ENCODE data around the gene PRSS35.

Gene PRSS35

DNA sequence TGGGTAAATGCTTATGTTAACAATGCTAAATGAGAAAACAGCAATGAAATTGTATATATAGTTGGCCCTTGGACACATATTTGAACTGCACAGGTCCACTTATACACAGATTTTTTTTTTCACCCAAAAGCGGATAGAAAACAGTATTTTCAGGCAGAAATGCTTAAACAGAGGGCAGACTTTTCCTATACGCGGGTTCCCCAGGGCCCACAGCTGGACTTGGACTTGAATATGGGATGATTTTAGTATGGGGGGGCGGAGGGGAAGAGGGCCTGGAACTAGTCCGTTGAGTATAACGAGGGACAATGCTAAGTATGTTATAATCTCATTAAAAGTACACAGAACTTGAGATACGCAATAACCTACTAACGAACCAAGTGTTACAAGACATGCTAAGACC is 1.1 kb upstream of the PRSS35 start:
- CTCF ChIA-PET = interaction anchor here (0.6 to 2.3 kb wide), 11 partner anchors 15 to 445 kb away, joined by 3 to 9 read pairs (median 3); partner anchors contain the start of genes DOP1A and UBE3D
- POLR2A ChIA-PET (ENCODE audit: low non-redundant PET) = no interaction called here
- H3K27ac ChIP-seq = no peak overlapping the region
- DNase-seq (ENCODE audit: low spot score) = no peak
- no peak for TF ChIP-seq CTCF (conservative IDR thresholded peaks at IDR 0.05; ENCODE audit: low read depth)

- ChIA-PET CTCF (interaction anchor here (0.5 to 3.6 kb wide), 9 partner anchors 9 to 582 kb away, joined by 3 to 41 read pairs (median 5); partner anchors contain the start of gene UBE3D), POLR2A (ENCODE audit: low non-redundant PET) (no interaction called here)
- DNase-seq (ENCODE audit: low spot score) = no peak
- H3K27ac ChIP-seq = no peak overlapping the region
- no peak for TF ChIP-seq CTCF (conservative IDR thresholded peaks at IDR 0.05; ENCODE audit: low read depth)
Measured at GRCh38 chr6:83514466-83514865, 2.1 kb downstream of the PRSS35 start.

DNA sequence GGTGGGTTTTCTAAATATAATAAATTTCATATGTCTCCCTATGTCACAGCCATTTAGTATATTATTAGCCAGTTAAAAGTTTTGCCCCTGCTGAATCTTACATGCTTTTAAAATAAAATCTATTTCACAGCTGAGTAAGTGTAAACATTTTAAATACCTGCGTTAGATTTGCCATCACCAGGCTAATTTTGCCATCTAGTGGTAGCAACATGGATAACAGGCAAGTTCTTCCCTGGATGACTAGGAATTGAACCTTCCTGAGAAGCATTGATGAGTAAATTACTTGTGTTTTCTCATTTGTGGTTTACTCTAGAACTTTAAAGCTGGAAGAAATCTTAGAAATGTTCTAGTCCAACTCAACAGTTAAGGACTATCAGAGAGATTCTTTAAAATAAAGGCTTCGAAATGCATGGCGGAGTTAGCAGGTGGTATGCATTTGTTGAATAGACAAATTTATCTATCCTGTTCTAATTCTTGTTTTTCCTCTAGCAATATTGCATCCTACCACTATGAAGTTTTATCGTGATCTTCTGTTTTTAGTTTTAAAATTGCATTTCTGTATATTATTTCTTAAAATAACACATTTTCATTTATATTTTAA is 2.6 kb downstream of the PRSS35 start:
- POLR2A ChIA-PET (ENCODE audit: low non-redundant PET) = no interaction called here
- H3K27ac ChIP-seq = no peak overlapping the region
- peak; percentile 77 for TF ChIP-seq CTCF (conservative IDR thresholded peaks at IDR 0.05; ENCODE audit: low read depth)
- DNase-seq (ENCODE audit: low spot score) = peak; percentile 38
- CTCF ChIA-PET = interaction anchor here (0.6 to 3.6 kb wide), 7 partner anchors 9 to 381 kb away, joined by 3 to 41 read pairs (median 8); no protein-coding TSS in a partner anchor

- CTCF ChIA-PET = no interaction called here
- no peak overlapping the region for H3K27ac ChIP-seq
- no peak for TF ChIP-seq CTCF (conservative IDR thresholded peaks at IDR 0.05; ENCODE audit: low read depth)
- DNase-seq (ENCODE audit: low spot score) = no peak
- POLR2A ChIA-PET (ENCODE audit: low non-redundant PET) = no interaction called here
Measured at GRCh38 chr6:83517500-83517899, 5.2 kb downstream of the PRSS35 start.

DNA sequence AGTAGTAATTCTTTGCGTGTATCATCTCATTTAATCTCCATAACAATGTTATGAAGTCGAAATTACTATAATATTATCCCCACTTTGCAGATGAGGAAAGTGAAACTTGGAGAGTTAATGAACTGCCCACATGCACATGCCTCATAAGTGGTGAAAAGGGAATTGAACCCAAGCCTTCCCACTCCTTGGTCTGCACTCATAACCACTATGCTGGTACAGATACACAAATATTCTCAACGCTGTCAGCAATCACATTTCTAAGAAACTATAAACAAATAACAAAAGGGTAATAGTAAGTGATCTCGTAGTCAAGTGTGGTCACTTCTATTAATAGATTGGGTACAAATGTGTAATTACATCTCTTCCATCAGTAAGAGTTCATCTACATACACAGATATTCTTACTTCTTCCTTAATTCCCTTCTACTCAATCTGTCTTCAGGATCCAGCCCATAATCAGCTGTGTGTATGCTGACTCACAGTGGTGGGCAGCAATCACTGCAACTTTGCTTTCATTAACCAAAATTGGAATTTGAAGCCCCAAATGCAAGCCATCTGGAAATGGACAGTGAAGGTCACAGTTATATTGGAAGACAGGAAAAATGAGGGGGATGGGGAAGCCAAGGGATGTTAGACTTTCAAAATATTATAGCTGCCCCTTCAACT is 6.6 kb downstream of the PRSS35 start:
- POLR2A ChIA-PET (ENCODE audit: low non-redundant PET) = no interaction called here
- TF ChIP-seq CTCF (conservative IDR thresholded peaks at IDR 0.05; ENCODE audit: low read depth) = no peak; the same call in 1 of the 2 replicates
- DNase-seq (ENCODE audit: low spot score) = no peak
- no peak overlapping the region for H3K27ac ChIP-seq
- CTCF ChIA-PET = interaction anchor here (0.7 to 1.5 kb wide), 2 partner anchors 297 to 304 kb away, joined by 3 to 6 read pairs; no protein-coding TSS in a partner anchor

DNA sequence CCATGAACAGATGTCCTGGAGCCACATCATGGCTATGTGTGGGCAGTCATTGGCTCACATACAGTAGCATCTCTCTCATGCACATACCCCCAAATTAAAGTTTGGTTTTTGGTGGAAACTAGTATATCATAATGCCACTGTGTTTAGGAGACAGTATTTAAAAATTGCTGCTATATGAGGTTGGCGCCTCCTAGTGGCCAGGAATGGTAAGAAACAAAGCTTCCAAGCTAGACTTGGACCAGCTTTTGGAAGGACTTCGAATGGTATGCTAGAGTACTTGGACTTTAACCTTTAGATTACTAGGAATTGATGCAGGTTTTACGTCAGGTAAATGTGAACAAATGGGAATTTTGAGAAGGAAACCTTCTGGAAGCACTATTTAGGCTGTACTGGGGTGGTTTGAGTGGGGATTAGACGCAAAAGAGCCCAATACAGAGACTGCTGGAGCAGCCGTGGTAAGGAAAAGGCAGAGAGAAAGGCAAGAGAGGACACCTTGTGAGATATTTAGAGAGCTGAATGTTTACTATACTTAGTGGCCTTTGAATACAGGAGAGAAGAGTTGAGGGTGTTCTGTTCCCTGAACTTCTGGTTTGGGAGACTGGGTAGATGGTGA is 23.8 kb downstream of the PRSS35 start:
- ChIA-PET CTCF (interaction anchor here (0.5 to 1.0 kb wide), 10 partner anchors 9 to 1527 kb away, joined by 3 to 6 read pairs (median 3); no protein-coding TSS in a partner anchor), POLR2A (ENCODE audit: low non-redundant PET) (no interaction called here)
- DNase-seq (ENCODE audit: low spot score) = no peak

More for the DNA sequence above, 23.8 kb downstream of the PRSS35 start:
- H3K27ac ChIP-seq = no peak overlapping the region
- TF ChIP-seq CTCF (conservative IDR thresholded peaks at IDR 0.05; ENCODE audit: low read depth) = peak; percentile 45
